CD8-positive, alpha-beta memory T cell (primary cell): ENCODE measurements around the gene PATZ1. TPM values are rescaled to one million over a fixed set of nuclear protein-coding genes. Genes with fewer than 3 reads are reported as not detected.
"Not testable (repeated sequence)": the region's sequence is repeated elsewhere in the genome, so short reads cannot be mapped to it uniquely, and the experiment has no call there.

ENCODE experiments used
- CTCF ChIA-PET: fragments of 350-600 bp; sonication (Branson Sonifier 250); formaldehyde crosslinking; loops from one replicate; lab custom pipeline; 2021; ENCODE audit warnings: antibody characterized with exemption; lab: Charles Lee
- POLR2A ChIA-PET: fragments of 350-600 bp; sonication (Branson Sonifier 250); formaldehyde crosslinking; loops from one replicate; lab custom pipeline; 2021; ENCODE audit warnings: antibody characterized with exemption; lab: Charles Lee
- DNase-seq, 5 donors: peaks; one replicate each; pipeline versions ENCODE4 v3.0.0 to v3.0.0-alpha.2; 2020 to 2022; ENCODE audit warnings: mixed read lengths in 1 of 5
- H3K27ac ChIP-seq: one replicate; pipeline ENCODE4 v1.7.0; 2013; ENCODE audit warnings: low read depth, mild to moderate bottlenecking, low read length, moderate library complexity
- H3K27me3 ChIP-seq: 2 replicates; pipeline ENCODE4 v1.7.0; 2013; ENCODE audit warnings: low read length, mild to moderate bottlenecking; ENCODE audit not compliant: insufficient read depth, poor library complexity, severe bottlenecking
- H3K36me3 ChIP-seq: 2 replicates; pipeline ENCODE4 v1.7.0; 2013; ENCODE audit warnings: mild to moderate bottlenecking, low read length, moderate library complexity; ENCODE audit not compliant: insufficient read depth
- H3K4me1 ChIP-seq: 2 replicates; pipeline ENCODE4 v1.7.0; 2013; ENCODE audit warnings: mild to moderate bottlenecking, low read length, moderate library complexity; ENCODE audit not compliant: insufficient read depth
- H3K4me3 ChIP-seq: 2 replicates; pipeline ENCODE4 v1.7.0; 2013; ENCODE audit warnings: mild to moderate bottlenecking, low read length
- H3K9me3 ChIP-seq: 2 replicates; pipeline ENCODE4 v1.7.0; 2013; ENCODE audit warnings: mild to moderate bottlenecking, low read length
- H3K27ac Mint-ChIP-seq, 8 donors: one replicate each; pipeline ENCODE4 v1.8.0; 2020 to 2021; ENCODE audit warnings: mixed read lengths in 8 of 8, mild to moderate bottlenecking in 6 of 8, inconsistent platforms in 3 of 8, moderate library complexity in 3 of 8
- H3K27me3 Mint-ChIP-seq, 2 donors: one replicate each; pipeline ENCODE4 v1.8.0; 2020 to 2021; ENCODE audit warnings: mixed read lengths in 2 of 2, mild to moderate bottlenecking in 1 of 2, moderate library complexity in 1 of 2
- H3K36me3 Mint-ChIP-seq, 3 donors: one replicate each; pipeline ENCODE4 v1.8.0; 2020 to 2021; ENCODE audit warnings: mixed read lengths in 3 of 3, inconsistent platforms in 1 of 3, mild to moderate bottlenecking in 1 of 3
- H3K4me1 Mint-ChIP-seq, 3 donors: one replicate each; pipeline ENCODE4 v1.8.0; 2020 to 2021; ENCODE audit warnings: mixed read lengths in 3 of 3, inconsistent platforms in 1 of 3, mild to moderate bottlenecking in 1 of 3
- H3K4me3 Mint-ChIP-seq, 7 donors: one replicate each; pipeline ENCODE4 v1.8.0; 2020 to 2021; ENCODE audit warnings: mixed read lengths in 7 of 7, mild to moderate bottlenecking in 6 of 7, moderate library complexity in 4 of 7, inconsistent platforms in 2 of 7
- H3K9me3 Mint-ChIP-seq, 5 donors: one replicate each; pipeline ENCODE4 v1.8.0; 2020 to 2022; ENCODE audit warnings: mixed read lengths in 5 of 5, mild to moderate bottlenecking in 3 of 5, moderate library complexity in 2 of 5, inconsistent platforms in 1 of 5
- polyA plus RNA-seq: library from polyadenylated mRNA; unstranded; fragments of 300-500 nt; fragmentation: Illumina TruSeq; gene quantifications from one replicate; pipeline ENCODE4 v1.2.3, GENCODE V29; 2021
- total RNA-seq, 2 experiments: library from RNA; stranded (reverse); gene quantifications; one replicate each; pipeline ENCODE4 v1.2.3, GENCODE V29; 2021

Gene PATZ1
- total and polyA plus RNA-seq, 3 experiments from 2014 or later, result 18.1 to 35.6 (median 32.4) TPM

GRCh38 chr22:31323578-31324550 lies 22.3 kb downstream of the PATZ1 start:
- Histone ChIP-seq H3K4me1 (no peaks in the 10 kb centered on the region), H3K4me3 (no peak overlapping the region), H3K27ac (no peak overlapping the region), H3K27me3 (no peaks in the 10 kb centered on the region), H3K9me3 (no peaks in the 10 kb centered on the region), H3K36me3 (peaks cover 28% of the 10 kb centered on the region)
- H3K9me3 Mint-ChIP-seq, result no peaks in the 10 kb centered on the region
- CTCF ChIA-PET, result interaction anchor here (0.8 to 1.3 kb wide), 2 partner anchors 32 to 111 kb away, joined by 3 read pairs; partner anchors contain the start of genes LIMK2 and PIK3IP1
- H3K4me1 Mint-ChIP-seq, result peaks cover 0 to 3% (median 2%) of the 10 kb centered on the region in 3 donors
- peak overlapping the region in 3 of 8 donors; percentile 23 to 79 (median 39) for H3K27ac Mint-ChIP-seq
- POLR2A ChIA-PET, result no interaction called here
- no peak for DNase-seq
- H3K4me3 Mint-ChIP-seq, result no peak overlapping the region
- H3K27me3 Mint-ChIP-seq, result no peaks in the 10 kb centered on the region
- peaks cover 0 to 64% (median 13%) of the 10 kb centered on the region in 3 donors for H3K36me3 Mint-ChIP-seq

GRCh38 chr22:31321421-31321820 lies 24.7 kb downstream of the PATZ1 start:
- POLR2A ChIA-PET, result interaction anchor here (0.7 kb wide), 1 partner anchor 107 kb away, joined by 4 read pairs; no protein-coding TSS in a partner anchor
- H3K27ac Mint-ChIP-seq, result peak overlapping the region in 4 of 8 donors; percentile 1 to 38 (median 36)

GRCh38 chr22:31314220-31314619 lies 31.9 kb downstream of the PATZ1 start:
- H3K27me3 Mint-ChIP-seq, H3K27ac ChIP-seq, H3K36me3 ChIP-seq, H3K9me3 ChIP-seq, H3K4me3 Mint-ChIP-seq, H3K27ac Mint-ChIP-seq, H3K9me3 Mint-ChIP-seq, DNase-seq, H3K27me3 ChIP-seq, H3K4me3 ChIP-seq: not testable (repeated sequence)
- Mint-ChIP-seq H3K4me1 (peaks cover 6 to 10% (median 8%) of the 10 kb centered on the region in 3 donors), H3K36me3 (peaks cover 6 to 37% (median 8%) of the 10 kb centered on the region in 3 donors)
- H3K4me1 ChIP-seq, result peaks cover 12% of the 10 kb centered on the region
- ChIA-PET POLR2A (interaction anchor here (1.6 kb wide), 1 partner anchor 23 kb away, joined by 37 read pairs; the partner anchor contains the start of gene PIK3IP1), CTCF (interaction anchor here (0.7 to 5.4 kb wide), 13 partner anchors 11 to 323 kb away, joined by 3 to 52 read pairs (median 6); partner anchors contain the start of genes LIMK2, PIK3IP1 and RNF185)

More at GRCh38 chr22:31321421-31321820, 24.7 kb downstream of the PATZ1 start:
- Histone ChIP-seq H3K4me1 (no peaks in the 10 kb centered on the region), H3K36me3 (peaks cover 15% of the 10 kb centered on the region), H3K9me3 (no peaks in the 10 kb centered on the region), H3K27ac (no peak overlapping the region), H3K27me3 (no peaks in the 10 kb centered on the region), H3K4me3 (no peak overlapping the region)
- Mint-ChIP-seq H3K36me3 (peaks cover 0 to 45% (median 9%) of the 10 kb centered on the region in 3 donors), H3K4me1 (peaks cover 0 to 3% (median 2%) of the 10 kb centered on the region in 3 donors), H3K27me3 (no peaks in the 10 kb centered on the region), H3K9me3 (no peaks in the 10 kb centered on the region), H3K4me3 (no peak overlapping the region)
- DNase-seq, result no peak
- CTCF ChIA-PET, result interaction anchor here (1.3 kb wide), 1 partner anchor 8 kb away, joined by 4 read pairs; no protein-coding TSS in a partner anchor

- Histone ChIP-seq H3K4me3 (no peak overlapping the region), H3K4me1 (peaks cover 17% of the 10 kb centered on the region), H3K36me3 (no peaks in the 10 kb centered on the region), H3K27me3 (no peaks in the 10 kb centered on the region), H3K9me3 (no peaks in the 10 kb centered on the region), H3K27ac (no peak overlapping the region)
- CTCF ChIA-PET, result interaction anchor here (0.7 to 5.4 kb wide), 29 partner anchors 8 to 323 kb away, joined by 3 to 52 read pairs (median 3); partner anchors contain the start of genes LIMK2, PIK3IP1 and RNF185
- peak overlapping the region in 6 of 8 donors; percentile 2 to 74 (median 8) for H3K27ac Mint-ChIP-seq
- DNase-seq, result peak; percentile 45 to 71 (median 51)
- POLR2A ChIA-PET, result interaction anchor here (0.5 to 1.6 kb wide), 8 partner anchors 17 to 202 kb away, joined by 3 to 37 read pairs (median 3); partner anchors contain the start of gene PIK3IP1
- H3K4me3 Mint-ChIP-seq, result no peak overlapping the region
- peaks cover 6 to 15% (median 10%) of the 10 kb centered on the region in 3 donors for H3K4me1 Mint-ChIP-seq
- no peaks in the 10 kb centered on the region for H3K27me3 Mint-ChIP-seq
- H3K9me3 Mint-ChIP-seq, result peaks cover 0 to 3% (median 0%) of the 10 kb centered on the region in 5 donors
- peaks cover 6 to 37% (median 8%) of the 10 kb centered on the region in 3 donors for H3K36me3 Mint-ChIP-seq
Measured at GRCh38 chr22:31313366-31314147, 32.6 kb downstream of the PATZ1 start.

- H3K4me1 Mint-ChIP-seq, result peaks cover 19 to 36% (median 34%) of the 10 kb centered on the region in 3 donors
- H3K27ac Mint-ChIP-seq, result peak overlapping the region in 5 of 8 donors; percentile 44 to 68 (median 48)
- H3K36me3 Mint-ChIP-seq, result peaks cover 0 to 17% (median 1%) of the 10 kb centered on the region in 3 donors
- no peaks in the 10 kb centered on the region for H3K9me3 Mint-ChIP-seq
- H3K4me1 ChIP-seq, result peaks cover 25% of the 10 kb centered on the region
- H3K9me3 ChIP-seq, result no peaks in the 10 kb centered on the region
- H3K36me3 ChIP-seq, result no peaks in the 10 kb centered on the region
- H3K4me3 ChIP-seq, result no peak overlapping the region
- ChIA-PET CTCF (no interaction called here), POLR2A (interaction anchor here (0.5 to 1.2 kb wide), 3 partner anchors 11 to 21 kb away, joined by 3 to 5 read pairs (median 4); no protein-coding TSS in a partner anchor)
- H3K27me3 ChIP-seq, result no peaks in the 10 kb centered on the region
- H3K27me3 Mint-ChIP-seq, result no peaks in the 10 kb centered on the region
- H3K27ac ChIP-seq, result no peak overlapping the region
- DNase-seq, result no peak
- H3K4me3 Mint-ChIP-seq, result no peak overlapping the region
Measured at GRCh38 chr22:31308181-31308580, 38.0 kb downstream of the PATZ1 start.

GRCh38 chr22:31305194-31305593 lies 41.0 kb downstream of the PATZ1 start:
- peaks cover 19% of the 10 kb centered on the region for H3K4me1 ChIP-seq
- no peaks in the 10 kb centered on the region for H3K9me3 ChIP-seq
- H3K27ac ChIP-seq, result no peak overlapping the region
- ChIA-PET POLR2A (no interaction called here), CTCF (interaction anchor here (1.8 kb wide), 1 partner anchor 15 kb away, joined by 5 read pairs; no protein-coding TSS in a partner anchor)
- DNase-seq, result no peak
- H3K36me3 ChIP-seq, result no peaks in the 10 kb centered on the region
- Mint-ChIP-seq H3K27me3 (no peaks in the 10 kb centered on the region), H3K4me3 (no peak overlapping the region), H3K27ac (peak overlapping the region in 1 of 8 donors; percentile 87), H3K9me3 (no peaks in the 10 kb centered on the region), H3K4me1 (peaks cover 19 to 57% (median 51%) of the 10 kb centered on the region in 3 donors), H3K36me3 (peaks cover 0 to 11% (median 2%) of the 10 kb centered on the region in 3 donors)
- no peak overlapping the region for H3K4me3 ChIP-seq
- no peaks in the 10 kb centered on the region for H3K27me3 ChIP-seq

- H3K4me3 ChIP-seq, result no peak overlapping the region
Measured at GRCh38 chr22:31302537-31302936, 43.6 kb downstream of the PATZ1 start.

More at GRCh38 chr22:31302537-31302936, 43.6 kb downstream of the PATZ1 start:
- Mint-ChIP-seq H3K36me3 (peaks cover 0 to 10% (median 10%) of the 10 kb centered on the region in 3 donors), H3K27me3 (no peaks in the 10 kb centered on the region), H3K4me3 (no peak overlapping the region), H3K27ac (no peak overlapping the region), H3K4me1 (peaks cover 13 to 56% (median 45%) of the 10 kb centered on the region in 3 donors), H3K9me3 (no peaks in the 10 kb centered on the region)
- no peak overlapping the region for H3K27ac ChIP-seq
- no peak for DNase-seq
- POLR2A ChIA-PET, result interaction anchor here (2.0 kb wide), 1 partner anchor 10 kb away, joined by 8 read pairs; the partner anchor contains the start of gene PIK3IP1
- H3K36me3 ChIP-seq, result no peaks in the 10 kb centered on the region
- H3K4me1 ChIP-seq, result peaks cover 11% of the 10 kb centered on the region
- H3K27me3 ChIP-seq, result no peaks in the 10 kb centered on the region
- CTCF ChIA-PET, result interaction anchor here (2.1 kb wide), 2 partner anchors 10 to 11 kb away, joined by 7 to 11 read pairs; partner anchors contain the start of gene PIK3IP1
- no peaks in the 10 kb centered on the region for H3K9me3 ChIP-seq
